SK-N-MC (cell line): ENCODE data around the gene LY6G6C.

Experiments
- EZH2 ChIP-seq: fragments of 200-600 bp; sonication (generic); IDR thresholded peaks from one replicate; pipeline ENCODE4 v1.6.1; 2017; ENCODE audit warnings: antibody characterized with exemption
- POLR2AphosphoS5 ChIP-seq: IDR thresholded peaks from 2 replicates; pipeline ENCODE4 v1.6.1; 2012; ENCODE audit warnings: mild to moderate bottlenecking, low read depth, low read length, borderline replicate concordance

DNA sequence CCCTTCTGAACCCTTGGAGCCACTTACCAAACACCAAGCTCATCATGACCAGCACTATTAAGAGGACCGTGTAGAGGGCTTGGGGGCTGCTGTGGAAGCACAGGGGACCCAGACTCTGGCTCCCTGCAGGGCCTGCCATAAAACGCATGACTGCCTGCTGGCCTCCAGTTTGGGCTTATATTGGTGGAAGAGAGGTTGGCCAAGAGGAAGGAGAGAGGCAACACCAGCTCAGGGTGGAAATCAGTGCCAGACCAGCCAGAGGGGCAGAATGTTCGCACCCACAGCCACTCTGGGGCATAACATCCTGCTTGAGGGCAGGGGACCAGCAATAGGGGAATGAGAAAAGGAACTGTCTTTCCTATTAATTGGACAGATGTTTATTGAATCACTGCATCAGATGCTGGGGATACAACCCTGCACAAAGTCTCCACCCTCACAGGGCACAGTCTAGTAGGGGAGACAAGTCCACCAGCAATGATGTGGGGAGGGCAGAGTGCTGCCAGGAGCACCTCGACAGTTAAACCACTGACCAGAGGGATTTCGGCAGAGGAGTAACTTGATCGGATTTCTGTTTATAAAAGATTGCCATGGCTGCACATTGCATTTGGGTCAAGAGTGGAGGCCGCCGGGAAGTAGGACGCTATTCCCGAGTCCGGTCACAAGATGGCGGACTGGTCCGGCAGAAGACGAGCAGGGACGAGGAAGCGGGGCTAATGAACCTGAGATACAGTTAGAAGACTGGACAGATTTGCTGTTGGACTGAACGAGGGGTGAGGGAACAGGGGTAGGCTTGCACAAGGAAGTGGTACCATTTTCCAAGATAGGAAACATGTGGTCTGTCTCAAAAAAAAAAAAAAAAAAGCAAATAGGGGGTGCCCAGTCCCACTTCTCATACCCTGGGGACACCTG lies 41.1 kb downstream of the LY6G6C start, which contains the start of gene LY6G5C:
- no peak for TF ChIP-seq EZH2
- TF ChIP-seq POLR2AphosphoS5, result no peak
